Activated T-helper 1 cell treated with anti-CD3 and anti-CD28 coated beads, Interleukin-12 subunit alpha, Interleukin-12 subunit beta, Interleukin-2, Interleukin-4 antibody, amounts not matched to agents 30 ng/mL and 10 ng/mL and 1 ng/mL, durations not matched to agents 14 hours and 24 hours and 36 hours (primary cell): Measurements from ENCODE around the gene USP10. TPM values are rescaled to one million over a fixed set of nuclear protein-coding genes. Genes with fewer than 3 reads are reported as not detected.

Experiments
- DNase-seq: peaks from one replicate; pipeline ENCODE4 v3.0.0; 2021; ENCODE audit warnings: low spot score
- H3K27ac Mint-ChIP-seq: one replicate; pipeline ENCODE4 v1.8.0; 2021; ENCODE audit warnings: mild to moderate bottlenecking, mixed read lengths
- H3K27me3 Mint-ChIP-seq: one replicate; pipeline ENCODE4 v1.8.0; 2022; ENCODE audit warnings: mild to moderate bottlenecking, moderate library complexity, mixed read lengths; ENCODE audit not compliant: insufficient read depth
- H3K36me3 Mint-ChIP-seq: one replicate; pipeline ENCODE4 v1.8.0; 2021; ENCODE audit warnings: low read depth, mixed read lengths
- H3K4me1 Mint-ChIP-seq: one replicate; pipeline ENCODE4 v1.8.0; 2021; ENCODE audit warnings: low read depth, mixed read lengths
- H3K4me3 Mint-ChIP-seq: one replicate; pipeline ENCODE4 v1.8.0; 2021; ENCODE audit warnings: mild to moderate bottlenecking, moderate library complexity, mixed read lengths
- H3K9me3 Mint-ChIP-seq: one replicate; pipeline ENCODE4 v1.8.0; 2021; ENCODE audit warnings: mixed read lengths
- intact Hi-C: fragments of 100-400 bp; cut with micrococcal nuclease; formaldehyde crosslinking; loops from one replicate; pipeline ENCODE4 v1.15.1; 2024
- total RNA-seq: library from RNA; stranded (reverse); gene quantifications from 2 replicates; pipeline ENCODE4 v1.2.3, GENCODE V29; 2022

Gene USP10
- total RNA-seq, 1 donor from 2014 or later = 153 TPM

GRCh38 chr16:84714028-84714427 is 14.2 kb downstream of the USP10 start:
- no peak overlapping the region for H3K27ac Mint-ChIP-seq
- H3K4me1 Mint-ChIP-seq = peaks cover 55% of the 10 kb centered on the region
- no peak for DNase-seq

GRCh38 chr16:84715424-84715823 is 15.6 kb downstream of the USP10 start:
- Mint-ChIP-seq H3K9me3 (no peaks in the 10 kb centered on the region), H3K4me1 (peaks cover 55% of the 10 kb centered on the region), H3K27ac (no peak overlapping the region), H3K36me3 (peaks cover 13% of the 10 kb centered on the region), H3K4me3 (no peak overlapping the region), H3K27me3 (no peaks in the 10 kb centered on the region)
- intact Hi-C loops = no loop called here
- no peak for DNase-seq

More at GRCh38 chr16:84714028-84714427, 14.2 kb downstream of the USP10 start:
- H3K36me3 Mint-ChIP-seq = peaks cover 8% of the 10 kb centered on the region
- no peak overlapping the region for H3K4me3 Mint-ChIP-seq
- H3K27me3 Mint-ChIP-seq = no peaks in the 10 kb centered on the region
- intact Hi-C loops = no loop called here
- H3K9me3 Mint-ChIP-seq = no peaks in the 10 kb centered on the region

- Mint-ChIP-seq H3K4me1 (peaks cover 50% of the 10 kb centered on the region), H3K27ac (no peak overlapping the region), H3K27me3 (no peaks in the 10 kb centered on the region), H3K9me3 (no peaks in the 10 kb centered on the region), H3K4me3 (no peak overlapping the region), H3K36me3 (peaks cover 13% of the 10 kb centered on the region)
- intact Hi-C loops = no loop called here
- DNase-seq = no peak
Observed at GRCh38 chr16:84715854-84716253, 16.1 kb downstream of the USP10 start.

GRCh38 chr16:84716740-84717139 is 16.9 kb downstream of the USP10 start:
- intact Hi-C loops = no loop called here
- no peak overlapping the region for H3K4me3 Mint-ChIP-seq
- no peaks in the 10 kb centered on the region for H3K27me3 Mint-ChIP-seq
- H3K27ac Mint-ChIP-seq = no peak overlapping the region
- peaks cover 45% of the 10 kb centered on the region for H3K4me1 Mint-ChIP-seq
- H3K36me3 Mint-ChIP-seq = peaks cover 15% of the 10 kb centered on the region
- H3K9me3 Mint-ChIP-seq = no peaks in the 10 kb centered on the region
- no peak for DNase-seq

- no peak for DNase-seq
- intact Hi-C loops = no loop called here
- Mint-ChIP-seq H3K4me3 (no peak overlapping the region), H3K36me3 (peaks cover 15% of the 10 kb centered on the region), H3K9me3 (no peaks in the 10 kb centered on the region), H3K4me1 (peaks cover 52% of the 10 kb centered on the region), H3K27ac (no peak overlapping the region), H3K27me3 (no peaks in the 10 kb centered on the region)
Observed at GRCh38 chr16:84717484-84717883, 17.7 kb downstream of the USP10 start.

DNA sequence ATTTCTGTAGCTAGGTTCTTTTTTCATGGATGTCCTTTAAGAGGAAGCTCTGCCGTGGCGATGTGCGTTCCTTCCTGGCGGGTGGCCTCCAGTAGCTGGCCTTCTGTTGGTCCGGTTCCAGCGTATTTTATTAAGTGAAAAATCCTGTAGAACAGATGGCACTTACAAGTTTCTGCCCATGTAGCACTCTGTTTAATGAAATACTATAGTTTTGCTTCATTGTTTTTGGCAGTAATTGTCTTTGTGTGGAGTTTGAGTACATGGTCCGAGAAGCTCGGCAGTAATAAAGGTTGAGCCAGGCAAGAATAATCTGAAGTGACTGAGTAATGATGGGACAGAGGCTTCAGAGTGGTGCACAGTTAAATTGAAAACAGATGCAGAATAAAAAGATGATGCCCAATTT is 20.4 kb downstream of the USP10 start:
- DNase-seq = no peak
- Mint-ChIP-seq H3K4me1 (peaks cover 56% of the 10 kb centered on the region), H3K27me3 (no peaks in the 10 kb centered on the region), H3K36me3 (peaks cover 18% of the 10 kb centered on the region), H3K9me3 (no peaks in the 10 kb centered on the region), H3K27ac (no peak overlapping the region), H3K4me3 (no peak overlapping the region)
- intact Hi-C loops = no loop called here

DNA sequence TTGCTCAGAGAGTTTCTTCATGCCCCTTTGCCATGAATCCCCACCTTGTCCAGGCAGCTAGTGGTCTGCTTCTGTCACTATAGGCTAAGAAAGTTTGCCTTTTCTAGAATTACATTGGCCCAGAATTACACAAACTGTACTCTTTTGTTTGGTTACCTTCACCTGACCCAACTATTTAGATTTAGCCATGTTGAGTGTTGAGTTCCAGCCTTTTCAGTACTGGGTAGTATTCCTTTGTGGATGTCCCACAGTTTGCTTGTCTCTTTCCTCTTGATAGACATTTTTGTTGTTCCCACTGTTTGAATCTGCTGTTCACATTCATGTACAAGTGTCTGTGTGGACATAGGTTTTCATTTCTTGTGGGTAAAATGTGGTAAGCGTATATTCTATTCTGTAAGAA is 22.3 kb downstream of the USP10 start:
- intact Hi-C loops = no loop called here
- Mint-ChIP-seq H3K4me1 (peaks cover 67% of the 10 kb centered on the region), H3K36me3 (peaks cover 19% of the 10 kb centered on the region), H3K9me3 (no peaks in the 10 kb centered on the region), H3K27ac (no peak overlapping the region), H3K27me3 (no peaks in the 10 kb centered on the region), H3K4me3 (no peak overlapping the region)
- DNase-seq = no peak

DNA sequence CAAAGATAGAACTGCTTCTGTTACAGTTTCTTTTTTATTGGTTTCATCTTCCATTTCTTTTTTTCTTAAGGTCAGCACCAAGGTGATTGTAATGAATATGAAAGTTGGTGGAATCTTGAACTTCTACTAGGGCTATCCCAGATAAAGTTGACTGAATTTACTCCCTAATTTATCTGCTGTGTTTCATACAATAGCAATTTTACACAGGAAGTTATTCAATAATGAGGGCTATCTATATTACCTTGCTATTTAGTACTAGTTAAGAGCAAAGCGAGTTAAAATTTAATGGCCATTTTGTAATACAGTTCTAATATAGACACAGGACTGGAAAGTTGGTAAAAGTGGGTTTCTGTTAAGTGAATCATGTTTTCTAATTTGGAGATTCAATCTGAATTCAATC is 24.1 kb downstream of the USP10 start:
- H3K27ac Mint-ChIP-seq = no peak overlapping the region
- H3K27me3 Mint-ChIP-seq = no peaks in the 10 kb centered on the region
- DNase-seq = no peak
- peaks cover 16% of the 10 kb centered on the region for H3K36me3 Mint-ChIP-seq
- peaks cover 67% of the 10 kb centered on the region for H3K4me1 Mint-ChIP-seq
- no peak overlapping the region for H3K4me3 Mint-ChIP-seq
- no peaks in the 10 kb centered on the region for H3K9me3 Mint-ChIP-seq
- intact Hi-C loops = loop anchor here (1.0 kb wide), 1 partner anchor 24 kb away; no protein-coding TSS in a partner anchor

DNA sequence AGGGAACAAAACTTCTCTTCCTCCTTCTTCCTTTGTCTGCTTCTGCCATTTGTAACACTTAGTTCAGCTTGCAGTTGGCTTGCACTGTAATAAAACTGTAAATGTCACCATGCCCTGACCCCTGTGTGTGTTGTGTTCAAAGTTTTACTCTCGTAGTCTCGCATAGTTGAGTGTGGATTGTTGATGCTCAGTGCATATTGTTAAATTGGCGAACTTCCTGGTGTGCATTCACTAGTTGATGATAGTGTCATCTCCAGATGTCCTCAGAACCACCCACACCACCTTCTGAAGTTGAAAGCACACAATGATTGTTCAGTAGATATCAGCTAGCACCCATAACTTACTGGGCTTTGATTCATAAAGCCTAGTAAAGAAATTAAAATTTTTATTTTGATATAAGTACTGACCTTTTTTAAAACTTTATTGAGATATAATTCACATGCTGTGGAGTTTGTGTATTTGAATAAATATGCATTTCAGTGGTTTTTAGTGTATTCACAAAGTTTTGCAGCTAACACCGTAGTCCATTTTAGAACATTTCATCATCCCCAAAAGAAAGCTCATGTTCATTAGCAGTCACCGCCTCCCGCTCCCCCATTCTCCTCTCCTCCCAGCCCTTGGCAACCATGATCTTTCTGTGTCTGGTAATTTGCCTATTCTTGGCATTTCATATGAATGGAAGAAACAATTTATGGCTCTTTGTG is 25.0 kb downstream of the USP10 start:
- Mint-ChIP-seq H3K9me3 (no peaks in the 10 kb centered on the region), H3K27ac (peak overlapping the region; percentile 59), H3K4me3 (peak overlapping the region; percentile 60), H3K36me3 (peaks cover 11% of the 10 kb centered on the region), H3K4me1 (peaks cover 68% of the 10 kb centered on the region), H3K27me3 (no peaks in the 10 kb centered on the region)
- intact Hi-C loops = loop anchor here (1.0 kb wide), 1 partner anchor 24 kb away; no protein-coding TSS in a partner anchor
- DNase-seq = no peak

DNA sequence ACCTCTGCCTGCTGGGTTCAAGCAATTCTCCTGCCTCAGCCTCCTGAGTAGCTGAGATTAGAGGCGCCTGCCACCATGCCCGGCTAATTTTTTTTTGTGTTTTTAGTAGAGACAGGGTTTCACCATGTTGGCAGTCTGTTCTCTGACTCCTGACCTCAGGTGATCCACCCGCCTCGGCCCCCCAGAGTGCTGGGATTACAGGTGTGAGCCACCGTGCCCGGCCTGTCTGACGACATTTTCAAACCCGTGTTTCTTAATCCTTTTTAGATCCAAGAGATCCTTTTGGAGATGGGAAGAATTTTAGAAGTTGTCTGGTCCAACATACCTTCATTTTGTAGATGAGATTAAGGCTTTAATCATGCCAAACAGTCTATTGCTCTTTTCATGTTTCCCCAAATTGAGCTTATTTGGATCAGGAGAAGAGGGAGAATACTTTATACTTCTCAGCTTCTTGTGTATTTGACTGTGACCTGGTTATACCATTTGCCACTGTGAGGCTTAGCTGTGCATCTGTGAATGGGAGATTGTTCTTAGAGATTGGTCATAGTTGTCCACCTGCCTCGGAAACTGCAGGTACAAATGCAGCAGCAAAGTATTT is 25.8 kb downstream of the USP10 start:
- Mint-ChIP-seq H3K27me3 (no peaks in the 10 kb centered on the region), H3K36me3 (peaks cover 10% of the 10 kb centered on the region), H3K4me1 (peaks cover 76% of the 10 kb centered on the region), H3K9me3 (no peaks in the 10 kb centered on the region), H3K4me3 (peak overlapping the region; percentile 45), H3K27ac (no peak overlapping the region)
- intact Hi-C loops = loop anchor here (1.0 kb wide), 5 partner anchors 13 to 214 kb away; no protein-coding TSS in a partner anchor
- DNase-seq = no peak

DNA sequence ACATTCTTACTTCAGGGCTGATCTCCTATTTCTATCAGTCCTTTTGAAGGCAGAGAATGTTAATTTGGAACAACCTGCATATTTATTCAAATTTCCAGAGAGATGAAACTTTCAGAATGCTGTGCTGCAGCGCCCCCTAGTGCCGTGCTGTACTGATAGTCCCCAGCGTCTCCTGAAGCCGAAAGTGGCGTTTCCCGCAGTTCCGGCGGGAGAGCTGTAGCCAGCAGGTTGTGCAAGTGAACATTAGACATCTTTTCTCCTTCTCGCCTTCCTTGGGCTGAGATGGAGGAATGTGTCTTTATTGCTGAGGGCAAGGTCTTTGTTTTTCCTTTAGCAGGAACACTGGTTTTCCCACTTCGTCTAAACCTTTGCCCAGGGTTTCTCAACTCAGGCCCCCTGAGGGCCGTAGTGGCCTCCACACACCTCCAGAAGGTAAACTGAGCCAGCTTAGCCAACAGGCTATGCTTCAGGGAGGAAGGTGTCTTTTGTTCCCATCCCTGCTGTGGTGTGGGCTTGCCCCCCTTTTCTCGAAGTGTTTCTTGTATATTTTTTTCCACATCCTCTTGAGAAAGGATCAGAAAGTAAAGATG is 26.4 kb downstream of the USP10 start:
- Mint-ChIP-seq H3K9me3 (no peaks in the 10 kb centered on the region), H3K4me1 (peaks cover 79% of the 10 kb centered on the region), H3K4me3 (peak overlapping the region; percentile 45), H3K27ac (no peak overlapping the region), H3K27me3 (no peaks in the 10 kb centered on the region), H3K36me3 (peaks cover 7% of the 10 kb centered on the region)
- peak; percentile 62 for DNase-seq
- intact Hi-C loops = loop anchor here (1.0 kb wide), 5 partner anchors 12 to 215 kb away; no protein-coding TSS in a partner anchor

DNA sequence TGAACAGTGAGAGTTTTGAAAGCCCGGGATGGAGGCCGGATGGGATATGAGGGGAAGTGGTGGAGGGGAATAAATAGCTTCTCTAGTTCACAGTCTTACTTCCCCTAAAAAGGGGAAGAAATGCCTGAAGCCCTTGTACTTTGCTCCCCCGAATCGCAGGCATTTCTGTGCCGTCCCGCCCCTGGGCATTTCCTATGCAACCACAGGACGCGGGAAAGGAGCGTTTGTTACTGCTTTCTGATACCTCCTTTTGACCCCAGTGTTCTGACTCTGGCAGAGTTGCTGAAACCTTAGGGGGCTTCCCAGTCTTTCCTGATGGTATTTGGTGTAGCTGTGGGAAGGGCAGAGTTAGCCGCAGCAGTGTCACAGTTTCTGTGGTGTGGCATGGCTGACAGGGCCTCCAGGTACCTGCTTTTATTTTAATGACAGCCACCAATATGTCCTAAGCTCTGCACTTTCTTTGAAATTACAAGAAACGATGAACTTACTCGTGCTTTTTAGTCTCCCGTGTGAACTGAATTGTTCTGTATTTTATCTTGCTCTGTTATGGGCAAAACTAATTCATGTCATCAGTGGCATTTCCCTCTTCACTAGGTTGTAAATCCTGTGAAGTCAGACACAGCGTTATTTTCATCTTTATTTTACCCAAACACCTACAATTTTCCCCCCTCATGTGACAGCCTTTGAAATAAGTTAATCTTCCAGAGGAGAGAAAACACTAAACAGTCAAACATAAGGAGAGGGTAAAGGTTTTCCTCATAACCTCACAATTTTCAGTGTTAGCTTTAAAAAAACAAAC is 27.1 kb downstream of the USP10 start:
- Mint-ChIP-seq H3K36me3 (peaks cover 7% of the 10 kb centered on the region), H3K4me3 (no peak overlapping the region), H3K27ac (no peak overlapping the region), H3K27me3 (no peaks in the 10 kb centered on the region), H3K4me1 (peaks cover 76% of the 10 kb centered on the region), H3K9me3 (no peaks in the 10 kb centered on the region)
- intact Hi-C loops = loop anchor here (1.0 kb wide), 5 partner anchors 11 to 216 kb away; no protein-coding TSS in a partner anchor
- DNase-seq = no peak
